Parathyroid adenoma (tissue), 2 donors: Measurements from ENCODE around the gene FAM53B.
A peak's percentile ranks its signal among the peaks of the same experiment; 100 is the strongest.

Experiments used
- H2AFZ ChIP-seq: fragments of 300-600 bp; sonication (generic); one replicate; pipeline ENCODE4 v1.7.0; 2017; ENCODE audit warnings: antibody characterized with exemption, mild to moderate bottlenecking
- H3K27ac ChIP-seq: fragments of 300-600 bp; sonication (generic); one replicate; pipeline ENCODE4 v1.7.0; 2017
- H3K27me3 ChIP-seq: fragments of 300-600 bp; sonication (generic); one replicate; pipeline ENCODE4 v1.7.0; 2017; ENCODE audit warnings: low read length; ENCODE audit not compliant: control insufficient read depth, insufficient read depth
- H3K36me3 ChIP-seq: fragments of 300-600 bp; sonication (generic); one replicate; pipeline ENCODE4 v1.7.0; 2017; ENCODE audit warnings: low read length; ENCODE audit not compliant: control insufficient read depth, insufficient read depth
- H3K4me1 ChIP-seq: fragments of 300-600 bp; sonication (generic); one replicate; pipeline ENCODE4 v1.7.0; 2017; ENCODE audit warnings: control low read depth
- H3K4me2 ChIP-seq: fragments of 300-600 bp; sonication (generic); one replicate; pipeline ENCODE4 v1.7.0; 2017; ENCODE audit warnings: low read length
- H3K4me3 ChIP-seq: fragments of 300-600 bp; sonication (generic); one replicate; pipeline ENCODE4 v1.7.0; 2017; ENCODE audit warnings: low read depth, low read length
- H3K79me2 ChIP-seq: fragments of 300-600 bp; sonication (generic); one replicate; pipeline ENCODE4 v1.7.0; 2017; ENCODE audit warnings: control low read depth
- H3K9ac ChIP-seq: fragments of 300-600 bp; sonication (generic); one replicate; pipeline ENCODE4 v1.7.0; 2017; ENCODE audit warnings: mild to moderate bottlenecking
- H3K9me3 ChIP-seq: fragments of 300-600 bp; sonication (generic); one replicate; pipeline ENCODE4 v1.7.0; 2017; ENCODE audit warnings: low read length; ENCODE audit not compliant: control insufficient read depth
- TF ChIP-seq, protein P1 (sequence below): fragments of 300-600 bp; sonication (generic); IDR thresholded peaks from one replicate; pipeline ENCODE4 v1.7.0; 2017; ENCODE audit warnings: antibody characterized with exemption, mild to moderate bottlenecking
- donor health status: primary hyperparathyroidism.

The FAM53B gene

DNA sequence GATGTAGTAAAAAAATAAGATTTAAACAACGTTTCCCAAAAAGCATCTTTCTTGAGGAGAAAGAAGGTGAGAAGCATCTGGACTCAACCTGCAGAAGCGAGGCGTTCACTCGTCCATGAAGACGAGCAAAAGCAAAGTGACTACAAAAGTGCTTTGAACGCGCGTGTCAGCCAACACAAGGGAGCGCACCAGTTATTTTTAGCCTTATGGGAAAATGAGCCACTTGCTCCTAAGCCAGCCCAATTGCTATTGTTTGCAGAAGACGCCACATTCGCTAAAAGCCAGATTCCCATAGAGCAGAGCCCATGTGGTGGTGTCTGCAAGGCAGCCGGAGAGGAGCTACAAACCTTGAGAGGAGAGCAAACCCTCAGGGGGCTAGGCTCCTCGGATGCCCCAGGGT, 122.5 kb downstream of the FAM53B start:
- no peak overlapping the region for H3K9ac ChIP-seq
- peaks cover 22% of the 10 kb centered on the region for H3K79me2 ChIP-seq
- H3K36me3 ChIP-seq = no peaks in the 10 kb centered on the region
- TF ChIP-seq, protein P1, sequence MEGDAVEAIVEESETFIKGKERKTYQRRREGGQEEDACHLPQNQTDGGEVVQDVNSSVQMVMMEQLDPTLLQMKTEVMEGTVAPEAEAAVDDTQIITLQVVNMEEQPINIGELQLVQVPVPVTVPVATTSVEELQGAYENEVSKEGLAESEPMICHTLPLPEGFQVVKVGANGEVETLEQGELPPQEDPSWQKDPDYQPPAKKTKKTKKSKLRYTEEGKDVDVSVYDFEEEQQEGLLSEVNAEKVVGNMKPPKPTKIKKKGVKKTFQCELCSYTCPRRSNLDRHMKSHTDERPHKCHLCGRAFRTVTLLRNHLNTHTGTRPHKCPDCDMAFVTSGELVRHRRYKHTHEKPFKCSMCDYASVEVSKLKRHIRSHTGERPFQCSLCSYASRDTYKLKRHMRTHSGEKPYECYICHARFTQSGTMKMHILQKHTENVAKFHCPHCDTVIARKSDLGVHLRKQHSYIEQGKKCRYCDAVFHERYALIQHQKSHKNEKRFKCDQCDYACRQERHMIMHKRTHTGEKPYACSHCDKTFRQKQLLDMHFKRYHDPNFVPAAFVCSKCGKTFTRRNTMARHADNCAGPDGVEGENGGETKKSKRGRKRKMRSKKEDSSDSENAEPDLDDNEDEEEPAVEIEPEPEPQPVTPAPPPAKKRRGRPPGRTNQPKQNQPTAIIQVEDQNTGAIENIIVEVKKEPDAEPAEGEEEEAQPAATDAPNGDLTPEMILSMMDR = no peak
- no peak overlapping the region for H3K4me3 ChIP-seq
- H3K27me3 ChIP-seq = no peaks in the 10 kb centered on the region
- H2AFZ ChIP-seq = no peak overlapping the region
- peak overlapping the region; percentile 50 for H3K27ac ChIP-seq
- peaks cover 6% of the 10 kb centered on the region for H3K4me1 ChIP-seq
- no peak overlapping the region for H3K4me2 ChIP-seq
- no peaks in the 10 kb centered on the region for H3K9me3 ChIP-seq

DNA sequence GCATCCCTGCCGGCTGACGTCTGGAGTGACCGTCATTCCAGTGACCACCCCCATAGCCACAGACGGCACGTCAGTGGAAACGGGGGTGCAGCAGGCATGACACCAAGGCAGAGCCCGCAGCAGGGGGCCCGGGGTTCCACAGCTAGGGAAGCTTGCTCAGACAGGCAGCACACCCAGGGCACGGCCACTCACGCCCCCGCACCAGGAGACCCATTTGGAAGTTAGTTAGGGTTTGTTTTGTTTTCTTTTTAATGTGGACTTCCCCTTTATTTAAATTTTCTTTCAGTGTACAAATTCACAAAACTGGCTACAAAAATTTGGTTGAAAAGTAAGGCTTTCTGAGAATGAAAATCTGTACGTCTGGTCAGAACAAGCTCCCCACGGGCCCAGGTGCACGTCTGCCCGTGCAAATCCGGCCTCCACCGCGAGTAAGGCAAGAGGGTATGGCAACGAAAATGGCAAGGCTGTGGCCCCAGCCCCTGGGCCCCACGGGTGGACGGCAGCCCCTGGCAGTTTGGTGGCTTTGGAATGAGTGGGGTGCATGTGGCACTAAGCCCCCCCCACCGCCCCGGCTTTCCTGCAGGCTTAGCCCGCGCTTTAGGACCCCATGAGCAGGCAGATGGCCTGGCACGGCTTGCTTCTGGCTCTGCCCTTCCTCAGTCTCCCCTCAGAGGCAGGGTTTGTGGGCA, 124.2 kb downstream of the FAM53B start:
- no peaks in the 10 kb centered on the region for H3K36me3 ChIP-seq
- TF ChIP-seq, protein P1 = no peak
- H3K4me1 ChIP-seq = peaks cover 6% of the 10 kb centered on the region
- no peaks in the 10 kb centered on the region for H3K9me3 ChIP-seq
- no peak overlapping the region for H3K27ac ChIP-seq
- H3K27me3 ChIP-seq = no peaks in the 10 kb centered on the region
- no peak overlapping the region for H2AFZ ChIP-seq
- no peak overlapping the region for H3K4me2 ChIP-seq
- no peak overlapping the region for H3K4me3 ChIP-seq
- no peak overlapping the region for H3K9ac ChIP-seq
- peaks cover 9% of the 10 kb centered on the region for H3K79me2 ChIP-seq

DNA sequence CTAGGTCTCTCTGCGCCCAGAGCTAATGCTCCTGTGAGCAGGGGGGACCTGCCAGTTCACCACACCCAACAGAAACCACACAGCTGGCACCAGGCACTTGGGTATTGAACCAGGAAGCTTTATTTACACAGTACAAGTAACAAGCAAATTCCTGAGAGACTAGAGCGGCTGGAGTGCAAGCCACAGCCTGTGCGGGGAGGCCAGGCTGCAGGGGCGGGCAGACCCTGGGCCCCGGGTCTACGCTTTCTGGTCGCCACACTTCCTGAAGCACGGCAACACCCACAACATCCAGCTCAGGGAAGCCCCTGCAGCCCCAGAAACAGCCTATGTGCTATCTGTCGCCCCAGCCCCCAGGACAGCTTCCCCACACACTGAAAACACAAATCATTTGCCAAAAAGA, 125.0 kb downstream of the FAM53B start:
- TF ChIP-seq, protein P1 = no peak
- Histone ChIP-seq H3K4me3 (no peak overlapping the region), H3K9ac (no peak overlapping the region), H3K9me3 (no peaks in the 10 kb centered on the region), H3K27ac (no peak overlapping the region), H3K4me1 (peaks cover 7% of the 10 kb centered on the region), H3K79me2 (peaks cover 7% of the 10 kb centered on the region), H3K27me3 (no peaks in the 10 kb centered on the region), H2AFZ (no peak overlapping the region), H3K36me3 (no peaks in the 10 kb centered on the region), H3K4me2 (no peak overlapping the region)

DNA sequence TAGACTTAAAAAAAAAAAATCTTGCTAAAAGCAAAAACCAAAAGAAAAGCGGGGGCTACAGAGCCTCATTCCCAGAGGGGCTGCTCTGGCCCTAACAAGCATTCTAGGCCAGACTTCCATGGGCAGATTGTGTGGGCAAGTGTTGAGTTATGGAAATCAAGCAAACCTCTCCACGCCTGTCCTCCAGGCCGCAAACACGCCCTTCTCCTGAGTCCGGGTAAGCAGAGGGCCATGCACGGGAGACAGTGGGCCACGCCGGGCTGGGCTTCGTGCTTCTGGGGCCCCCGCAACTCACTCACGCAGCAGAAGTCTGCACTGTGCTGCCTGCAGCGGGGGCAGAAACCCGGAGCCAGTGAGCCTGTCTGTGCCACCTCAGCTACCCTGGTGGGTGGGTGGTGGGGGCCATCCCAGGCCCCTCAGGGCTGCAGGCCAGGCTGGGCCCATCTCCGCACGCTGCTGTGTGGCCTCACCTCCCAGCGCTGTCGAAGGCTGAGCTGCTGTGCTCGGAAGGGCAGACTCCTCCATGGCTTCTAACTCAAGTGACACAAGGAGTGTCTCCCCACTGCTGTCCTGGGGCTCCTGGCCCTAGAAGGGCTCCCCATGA, 125.6 kb downstream of the FAM53B start:
- Histone ChIP-seq H3K4me1 (peaks cover 13% of the 10 kb centered on the region), H3K27me3 (no peaks in the 10 kb centered on the region), H2AFZ (no peak overlapping the region), H3K79me2 (peaks cover 3% of the 10 kb centered on the region), H3K9ac (no peak overlapping the region), H3K9me3 (no peaks in the 10 kb centered on the region), H3K36me3 (no peaks in the 10 kb centered on the region), H3K4me3 (no peak overlapping the region), H3K27ac (no peak overlapping the region), H3K4me2 (no peak overlapping the region)
- TF ChIP-seq, protein P1 = no peak

DNA sequence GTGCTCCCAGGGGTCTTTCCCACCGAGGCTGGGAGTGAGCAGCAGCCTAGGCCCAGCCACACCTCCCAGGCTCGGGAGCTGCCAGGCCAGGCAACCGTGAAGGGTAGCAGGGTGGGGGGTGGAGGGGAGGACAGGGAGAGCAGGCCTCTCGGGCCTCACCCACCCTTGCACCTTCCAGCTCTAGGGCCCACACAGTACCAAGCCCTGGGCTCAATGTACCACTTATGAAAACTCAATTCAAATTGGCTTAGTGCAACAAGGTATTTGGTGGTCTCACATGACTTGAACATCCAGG, 127.4 kb downstream of the FAM53B start:
- TF ChIP-seq, protein P1 = no peak
- H3K9me3 ChIP-seq = no peaks in the 10 kb centered on the region
- no peak overlapping the region for H3K4me3 ChIP-seq
- H3K9ac ChIP-seq = no peak overlapping the region
- no peak overlapping the region for H2AFZ ChIP-seq
- peaks cover 24% of the 10 kb centered on the region for H3K4me1 ChIP-seq
- H3K36me3 ChIP-seq = no peaks in the 10 kb centered on the region
- no peak overlapping the region for H3K27ac ChIP-seq
- H3K79me2 ChIP-seq = no peaks in the 10 kb centered on the region
- no peaks in the 10 kb centered on the region for H3K27me3 ChIP-seq
- no peak overlapping the region for H3K4me2 ChIP-seq
